GM19099 (cell line): Measurements from ENCODE around the gene GOLGA5.

Source experiments
- POLR2A ChIP-seq: IDR thresholded peaks from 3 replicates; pipeline ENCODE4 v1.6.1; 2011; ENCODE audit warnings: low read depth; ENCODE audit not compliant: insufficient read length; ENCODE audit errors: extremely low read depth

GOLGA5 gene

DNA sequence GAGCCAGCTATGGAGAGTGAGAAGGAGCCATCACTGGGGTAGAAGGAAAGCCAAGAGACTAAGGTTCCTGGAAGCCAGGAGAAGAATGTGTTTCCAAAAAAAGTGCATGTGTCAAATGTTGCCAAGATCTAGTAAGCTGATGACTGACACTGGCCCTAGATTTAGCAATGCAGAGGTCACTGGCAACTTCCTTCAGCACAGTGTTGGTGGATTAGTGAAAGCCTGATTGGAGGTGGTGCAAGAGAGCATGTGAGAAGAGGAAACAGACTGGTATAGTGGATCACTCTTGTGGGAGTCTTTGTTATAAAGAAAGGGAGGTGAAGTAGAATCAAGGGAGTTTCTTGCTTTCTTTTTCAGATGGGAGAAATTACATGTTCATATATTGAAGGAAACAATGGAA is 94.8 kb downstream of the GOLGA5 start:
- no peak for TF ChIP-seq POLR2A
